K562 (cell line): Measurements from ENCODE around the gene ZC3H12A. TPM values are rescaled to one million over a fixed set of nuclear protein-coding genes. Genes with fewer than 3 reads are reported as not detected.

Source experiments
- BHLHE40 ChIP-seq: IDR thresholded peaks from 2 replicates; pipeline ENCODE4 v1.6.1; 2011; ENCODE audit warnings: low read length, improper control_type of control experiment
- CEBPG ChIP-seq, 3 experiments: fragments of 200-800 bp in 1 of 3; sonication (Bioruptor generic) in 1 of 3; sonication (generic) in 1 of 3; formaldehyde crosslinking in 1 of 3; IDR thresholded peaks in 2 of 3; conservative IDR thresholded peaks in 1 of 3; 2 replicates each; pipeline versions ENCODE4 v1.6.1 to v1.8.0; 2016 to 2022; ENCODE audit warnings: missing compliant biosample characterization in 2 of 3, missing genetic modification characterization in 2 of 3, mild to moderate bottlenecking in 1 of 3, missing genetic modification reagents in 1 of 3
- CSDE1 ChIP-seq, 2 experiments: fragments of 450-650 bp; IDR thresholded peaks; 2 replicates each; pipeline ENCODE4 v1.6.1; 2016; ENCODE audit warnings: mild to moderate bottlenecking in 1 of 2
- DDX20 ChIP-seq: fragments of 450-650 bp; IDR thresholded peaks from 2 replicates; pipeline ENCODE4 v1.6.1; 2016; ENCODE audit warnings: missing genetic modification characterization, low read depth, mild to moderate bottlenecking, missing compliant biosample characterization, moderate library complexity
- E2F6 ChIP-seq, 2 experiments: IDR thresholded peaks; 2 replicates each; pipeline ENCODE4 v1.6.1; 2011; ENCODE audit warnings: borderline replicate concordance in 1 of 2, control low read depth in 1 of 2, low read depth in 1 of 2, low read length in 1 of 2, mild to moderate bottlenecking in 1 of 2, mixed read lengths in 1 of 2, moderate library complexity in 1 of 2; ENCODE audit not compliant: insufficient read depth in 1 of 2, insufficient read length in 1 of 2, poor library complexity in 1 of 2, severe bottlenecking in 1 of 2; ENCODE audit errors: extremely low read depth in 1 of 2
- EP300 ChIP-seq: IDR thresholded peaks from 2 replicates; pipeline ENCODE4 v1.6.1; 2012; ENCODE audit warnings: low read length, improper control_type of control experiment
- HNRNPH1 ChIP-seq: fragments of 200-400 bp; formaldehyde crosslinking; optimal IDR thresholded peaks from 2 replicates; pipeline ENCODE3; 2017; ENCODE audit warnings: low read depth, mild to moderate bottlenecking, low read length, moderate library complexity
- HSF4 ChIP-seq: fragments of 250-450 bp; sonication (Bioruptor Pico); IDR thresholded peaks from 2 replicates; pipeline ENCODE4 v2.1.2; 2022; ENCODE audit warnings: mild to moderate bottlenecking, moderate library complexity, borderline replicate concordance
- MEF2A ChIP-seq: IDR thresholded peaks from 2 replicates; pipeline ENCODE4 v1.6.1; 2011; ENCODE audit warnings: low read depth, mild to moderate bottlenecking, low read length, moderate library complexity; ENCODE audit not compliant: control insufficient read depth
- MYBL2 ChIP-seq, 2 experiments: fragments of 450-650 bp in 1 of 2; sonication (generic) in 1 of 2; formaldehyde crosslinking in 1 of 2; IDR thresholded peaks; 2 replicates each; pipeline versions ENCODE4 v1.6.1 to v1.8.1; 2017 to 2022; ENCODE audit warnings: borderline replicate concordance in 1 of 2, inconsistent platforms in 1 of 2, low read depth in 1 of 2, mild to moderate bottlenecking in 1 of 2, missing genetic modification reagents in 1 of 2, moderate library complexity in 1 of 2
- NFIX ChIP-seq: fragments of 250-450 bp; sonication (Bioruptor Pico); IDR thresholded peaks from 2 replicates; pipeline ENCODE4 v1.4.0; 2020; ENCODE audit warnings: low read depth, mild to moderate bottlenecking, moderate library complexity
- NKRF ChIP-seq: fragments of 450-650 bp; IDR thresholded peaks from 2 replicates; pipeline ENCODE4 v1.6.1; 2016; ENCODE audit warnings: borderline replicate concordance
- NR4A1 ChIP-seq, 2 experiments: fragments of 250-450 bp in 1 of 2; fragments of 450-650 bp in 1 of 2; sonication (Bioruptor Pico) in 1 of 2; IDR thresholded peaks; 2 replicates each; pipeline versions ENCODE4 v1.4.0 to v1.6.1; 2016 to 2020; ENCODE audit warnings: mild to moderate bottlenecking in 2 of 2, missing compliant biosample characterization in 1 of 2, missing genetic modification characterization in 1 of 2, moderate library complexity in 1 of 2
- NUFIP1 ChIP-seq: fragments of 450-650 bp; IDR thresholded peaks from 2 replicates; pipeline ENCODE4 v1.6.1; 2018; ENCODE audit not compliant: partially characterized antibody
- POLR2A ChIP-seq: fragments of 450-650 bp; conservative IDR thresholded peaks from 2 replicates; pipeline ENCODE4 v1.6.1; 2016
- PYGO2 ChIP-seq: fragments of 450-650 bp; IDR thresholded peaks from 2 replicates; pipeline ENCODE4 v1.6.1; 2016; ENCODE audit warnings: mild to moderate bottlenecking, missing genetic modification characterization, moderate library complexity, missing compliant biosample characterization
- RAD51 ChIP-seq: fragments of 450-650 bp; IDR thresholded peaks from 2 replicates; pipeline ENCODE4 v1.7.1; 2016; ENCODE audit warnings: low read depth, mild to moderate bottlenecking, borderline replicate concordance
- RB1 ChIP-seq: fragments of 450-650 bp; IDR thresholded peaks from 2 replicates; pipeline ENCODE4 v1.6.1; 2017; ENCODE audit warnings: low read depth, mild to moderate bottlenecking
- RBM39 ChIP-seq: fragments of 200-400 bp; formaldehyde crosslinking; optimal IDR thresholded peaks from 2 replicates; pipeline ENCODE3; 2018; ENCODE audit warnings: low read depth, low read length
- SMARCE1 ChIP-seq: fragments of 450-650 bp; IDR thresholded peaks from 2 replicates; pipeline ENCODE4 v1.7.1; 2016; ENCODE audit warnings: mild to moderate bottlenecking
- ZEB2 ChIP-seq: fragments of 450-650 bp; IDR thresholded peaks from 2 replicates; pipeline ENCODE4 v1.6.1; 2016
- ZNF23 ChIP-seq: fragments of 250-450 bp; sonication (Bioruptor Pico); IDR thresholded peaks from 2 replicates; pipeline ENCODE4 v1.4.0; 2020; ENCODE audit warnings: mild to moderate bottlenecking
- ZNF436 ChIP-seq: fragments of 250-450, 450-650 bp; sonication (Bioruptor Pico); formaldehyde crosslinking; IDR thresholded peaks from 2 replicates; pipeline ENCODE4 v1.7.0; 2020; ENCODE audit warnings: mild to moderate bottlenecking
- ZNF780A ChIP-seq: fragments of 250-450 bp; sonication (Bioruptor Pico); IDR thresholded peaks from 2 replicates; pipeline ENCODE4 v1.5.0; 2021; ENCODE audit warnings: mild to moderate bottlenecking
- ZNF785 ChIP-seq: fragments of 250-450 bp; sonication (Bioruptor Pico); IDR thresholded peaks from 2 replicates; pipeline ENCODE4 v1.4.0; 2020; ENCODE audit warnings: mild to moderate bottlenecking
- polyA plus RNA-seq, 8 experiments: library from polyadenylated mRNA; depleted of rRNA in 4 of 8; stranded (reverse) in 5 of 8; unstranded in 3 of 8; fragments of >200 nt; fragmentation: Nextera tagmentation in 2 of 8; fragmentation: Illumina TruSeq in 1 of 8; extraction: Ambion mirVana in 2 of 8; extraction: Trizol in 1 of 8; gene quantifications; 2 replicates each; pipeline versions ENCODE4 v1.2.1 to v1.2.3, GENCODE V29; 2011 to 2014; ENCODE audit warnings: inconsistent platforms in 1 of 8, missing spikeins in 1 of 8
- total RNA-seq, 7 experiments: library from RNA; depleted of rRNA in 6 of 7; stranded (reverse); fragments of >200 nt in 6 of 7; fragmentation: Illumina TruSeq in 2 of 7; extraction: Trizol in 2 of 7; gene quantifications; 2 replicates each; pipeline versions ENCODE4 v1.2.1 to v1.2.3, GENCODE V29; 2011 to 2021; ENCODE audit warnings: low replicate concordance in 1 of 7

The ZC3H12A gene
- total and polyA plus RNA-seq, 9 of the 15 experiments (the other 6 are each of a cell fraction or from before 2014, with no cell fraction given), result 0.14 to 9.4 (median 6.7) TPM

- TF ChIP-seq NFIX (CRISPR knock-in tag) (no peak), BHLHE40 (peak; percentile 71), NUFIP1 (no peak), PYGO2 (tag) (no peak), HNRNPH1 (no peak), MYBL2 (IDR thresholded peaks at IDR 0.05; ENCODE audit: low read depth) (no peak), MYBL2 (CRISPR knock-in tag; IDR thresholded peaks at IDR 0.05; ENCODE audit: borderline replicate concordance) (no peak), ZNF436 (CRISPR knock-in tag) (no peak), SMARCE1 (peak; percentile 83), MEF2A (no peak), POLR2A (peak; percentile 65), ZNF785 (CRISPR knock-in tag) (no peak), DDX20 (tag) (no peak), EP300 (peak; percentile 73), ZNF780A (CRISPR knock-in tag) (no peak), RB1 (peak; percentile 46; the same call in 1 of the 2 replicates), CEBPG (CRISPR knock-in tag; IDR thresholded peaks at IDR 0.05) (peak; percentile 76), CEBPG (tag; conservative IDR thresholded peaks at IDR 0.05 in 1 of 2, IDR thresholded peaks at IDR 0.05 in 1 of 2) (peak; percentile 80 to 83; a peak in 3 of 4 replicates), NKRF (peak; percentile 31; the same call in 1 of the 2 replicates), ZEB2 (no peak), E2F6 (IDR thresholded peaks at IDR 0.05; ENCODE audit: borderline replicate concordance in 1 of 2, extremely low read depth in 1 of 2, insufficient read depth in 1 of 2, insufficient read length in 1 of 2, low read depth in 1 of 2, low read length in 1 of 2, poor library complexity in 1 of 2, severe bottlenecking in 1 of 2) (peak in 1 of 2 experiments; percentile 35), HSF4 (CRISPR knock-in tag) (no peak), RAD51 (no peak), ZNF23 (0 out of 2 replicates have a peak, but pooled peaks have one; percentile 6), NR4A1 (CRISPR knock-in tag; IDR thresholded peaks at IDR 0.05) (no peak; the same call in 1 of the 2 replicates), NR4A1 (tag; IDR thresholded peaks at IDR 0.05) (0 out of 2 replicates have a peak, but pooled peaks have one; percentile 45), CSDE1 (IDR thresholded peaks at IDR 0.05) (no peak), RBM39 (no peak)
Observed at GRCh38 chr1:37479255-37480124, 5.1 kb downstream of the ZC3H12A start (continued).
